K562 (cell line): ENCODE data around the gene PELI1. TPM values are rescaled to one million over a fixed set of nuclear protein-coding genes. Genes with fewer than 3 reads are reported as not detected.

Source experiments
- ATF6 ChIP-seq: sonication (generic); formaldehyde crosslinking; IDR thresholded peaks from 2 replicates; pipeline ENCODE4 v1.4.0; 2020; ENCODE audit warnings: mild to moderate bottlenecking, missing genetic modification reagents
- BDP1 ChIP-seq: IDR thresholded peaks from 3 replicates; pipeline ENCODE4 v1.6.1; 2011; ENCODE audit not compliant: insufficient read length, insufficient read depth
- GABPB1 ChIP-seq: sonication (generic); formaldehyde crosslinking; IDR thresholded peaks from 2 replicates; pipeline ENCODE4 v1.8.0; 2022; ENCODE audit warnings: mild to moderate bottlenecking, missing genetic modification reagents
- NFE2L1 ChIP-seq: fragments of 450-650 bp; IDR thresholded peaks from 2 replicates; pipeline ENCODE4 v1.6.1; 2016; ENCODE audit warnings: missing genetic modification characterization, low read depth, mild to moderate bottlenecking, missing compliant biosample characterization, moderate library complexity, borderline replicate concordance
- polyA plus RNA-seq, 8 experiments: library from polyadenylated mRNA; depleted of rRNA in 4 of 8; stranded (reverse) in 5 of 8; unstranded in 3 of 8; fragments of >200 nt; fragmentation: Nextera tagmentation in 2 of 8; fragmentation: Illumina TruSeq in 1 of 8; extraction: Ambion mirVana in 2 of 8; extraction: Trizol in 1 of 8; gene quantifications; 2 replicates each; pipeline versions ENCODE4 v1.2.1 to v1.2.3, GENCODE V29; 2011 to 2014; ENCODE audit warnings: inconsistent platforms in 1 of 8, missing spikeins in 1 of 8
- total RNA-seq, 7 experiments: library from RNA; depleted of rRNA in 6 of 7; stranded (reverse); fragments of >200 nt in 6 of 7; fragmentation: Illumina TruSeq in 2 of 7; extraction: Trizol in 2 of 7; gene quantifications; 2 replicates each; pipeline versions ENCODE4 v1.2.1 to v1.2.3, GENCODE V29; 2011 to 2021; ENCODE audit warnings: low replicate concordance in 1 of 7
- TF ChIP-seq, protein P1 (sequence below): fragments of 450-650 bp; IDR thresholded peaks from 2 replicates; pipeline ENCODE4 v1.6.1; 2016; ENCODE audit warnings: antibody characterized with exemption

PELI1 gene
- total and polyA plus RNA-seq, 9 of the 15 experiments (the other 6 are each of a cell fraction or from before 2014, with no cell fraction given) = 3.3 to 19.2 (median 12.5) TPM

DNA sequence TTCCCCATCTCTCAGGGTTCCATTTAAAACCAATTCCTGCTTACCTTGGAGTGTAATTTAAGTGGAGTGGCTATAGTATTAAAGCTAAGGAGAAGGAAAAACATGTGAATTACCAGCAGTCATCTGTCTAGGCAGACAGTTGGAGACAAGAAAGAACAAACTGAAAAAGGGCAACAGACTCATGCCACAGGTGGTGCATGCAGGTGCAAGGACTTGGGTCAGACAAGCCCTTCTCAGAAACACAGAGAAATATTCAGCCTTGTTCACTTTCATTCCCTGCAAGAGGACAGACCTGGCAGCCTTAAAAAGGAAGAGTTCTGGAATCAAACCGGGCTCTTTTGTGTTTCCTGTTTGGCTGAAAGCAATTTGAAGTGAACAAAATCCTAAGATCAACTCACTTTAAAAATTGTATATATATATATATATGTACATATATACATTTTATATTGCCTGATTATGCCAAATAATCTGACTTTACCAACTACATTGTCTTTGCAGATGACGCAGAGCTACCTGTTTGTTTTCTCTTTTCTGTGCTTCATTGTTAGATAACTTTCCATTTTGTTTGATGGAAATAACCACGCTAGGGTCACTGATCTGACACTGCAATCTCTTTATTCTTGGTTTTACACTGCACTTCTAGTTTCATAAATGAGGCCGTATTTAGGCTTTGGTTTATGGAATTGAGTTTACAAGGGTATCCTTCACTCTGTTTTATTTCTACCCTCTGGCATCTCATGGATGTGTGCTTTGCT is 89.9 kb downstream of the PELI1 start (continued):
- TF ChIP-seq, protein P1, sequence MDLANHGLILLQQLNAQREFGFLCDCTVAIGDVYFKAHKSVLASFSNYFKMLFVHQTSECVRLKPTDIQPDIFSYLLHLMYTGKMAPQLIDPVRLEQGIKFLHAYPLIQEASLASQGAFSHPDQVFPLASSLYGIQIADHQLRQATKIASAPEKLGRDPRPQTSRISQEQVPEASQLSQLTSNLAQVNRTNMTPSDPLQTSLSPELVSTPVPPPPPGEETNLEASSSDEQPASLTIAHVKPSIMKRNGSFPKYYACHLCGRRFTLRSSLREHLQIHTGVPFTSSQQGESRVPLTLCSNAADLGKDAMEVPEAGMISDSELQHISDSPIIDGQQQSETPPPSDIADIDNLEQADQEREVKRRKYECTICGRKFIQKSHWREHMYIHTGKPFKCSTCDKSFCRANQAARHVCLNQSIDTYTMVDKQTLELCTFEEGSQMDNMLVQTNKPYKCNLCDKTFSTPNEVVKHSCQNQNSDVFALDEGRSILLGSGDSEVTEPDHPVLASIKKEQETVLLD = no peak
- TF ChIP-seq GABPB1 (no peak), NFE2L1 (tag) (no peak), ATF6 (no peak), BDP1 (no peak)
